ENCODE measurements around the gene SLC4A8.

Gene SLC4A8

DNA sequence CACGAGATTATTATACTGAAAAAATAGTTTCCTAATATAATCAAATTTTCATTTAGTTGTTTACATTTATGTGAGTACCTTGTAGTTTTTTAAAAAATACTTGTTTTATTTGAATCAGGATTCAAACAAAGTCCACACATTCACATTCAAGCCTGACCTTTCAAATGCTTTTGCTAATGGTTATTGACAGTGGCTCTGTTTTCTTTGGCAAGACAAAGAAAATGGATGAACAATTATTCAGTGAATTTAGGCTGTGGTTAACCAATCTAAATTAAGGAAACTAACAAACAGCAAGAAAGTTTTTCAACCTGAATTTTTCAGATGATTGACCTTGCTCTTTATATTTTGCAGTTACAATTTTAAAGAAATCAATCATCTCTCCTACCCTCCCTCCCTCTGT lies 9.7 kb downstream of the SLC4A8 start:
- DNase-seq (ENCODE audit: extremely low read depth, low read depth) = no peak
- H3K4me3 ChIP-seq (replicated peaks; ENCODE audit: low read depth, low read length) = no peak overlapping the region
- TF ChIP-seq, protein P1, sequence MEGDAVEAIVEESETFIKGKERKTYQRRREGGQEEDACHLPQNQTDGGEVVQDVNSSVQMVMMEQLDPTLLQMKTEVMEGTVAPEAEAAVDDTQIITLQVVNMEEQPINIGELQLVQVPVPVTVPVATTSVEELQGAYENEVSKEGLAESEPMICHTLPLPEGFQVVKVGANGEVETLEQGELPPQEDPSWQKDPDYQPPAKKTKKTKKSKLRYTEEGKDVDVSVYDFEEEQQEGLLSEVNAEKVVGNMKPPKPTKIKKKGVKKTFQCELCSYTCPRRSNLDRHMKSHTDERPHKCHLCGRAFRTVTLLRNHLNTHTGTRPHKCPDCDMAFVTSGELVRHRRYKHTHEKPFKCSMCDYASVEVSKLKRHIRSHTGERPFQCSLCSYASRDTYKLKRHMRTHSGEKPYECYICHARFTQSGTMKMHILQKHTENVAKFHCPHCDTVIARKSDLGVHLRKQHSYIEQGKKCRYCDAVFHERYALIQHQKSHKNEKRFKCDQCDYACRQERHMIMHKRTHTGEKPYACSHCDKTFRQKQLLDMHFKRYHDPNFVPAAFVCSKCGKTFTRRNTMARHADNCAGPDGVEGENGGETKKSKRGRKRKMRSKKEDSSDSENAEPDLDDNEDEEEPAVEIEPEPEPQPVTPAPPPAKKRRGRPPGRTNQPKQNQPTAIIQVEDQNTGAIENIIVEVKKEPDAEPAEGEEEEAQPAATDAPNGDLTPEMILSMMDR (IDR thresholded peaks at IDR 0.05; ENCODE audit: low read depth, low read length, missing control alignments) = no peak

DNA sequence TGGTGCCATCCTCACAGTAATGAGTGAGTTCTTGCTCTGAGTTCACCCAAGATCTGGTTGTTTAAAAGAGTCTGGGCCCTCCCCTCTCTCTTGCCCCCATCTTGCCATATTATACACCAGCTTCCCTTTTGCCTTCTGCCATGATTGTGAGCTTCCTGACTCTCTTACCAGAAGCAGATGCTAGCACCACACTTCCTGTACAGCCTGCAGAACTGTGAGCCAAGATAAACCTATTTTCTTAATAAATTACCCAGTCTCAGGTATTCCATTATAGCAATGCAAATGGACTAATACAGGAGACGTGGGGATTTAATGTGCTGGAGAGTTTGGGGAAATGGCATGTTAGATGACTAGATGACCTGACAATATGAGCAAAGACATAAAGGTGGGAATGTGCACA lies 12.8 kb downstream of the SLC4A8 start:
- TF ChIP-seq, protein P1 (IDR thresholded peaks at IDR 0.05; ENCODE audit: low read depth, low read length, missing control alignments) = no peak
- no peak overlapping the region for H3K4me3 ChIP-seq (replicated peaks; ENCODE audit: low read depth, low read length)
- no peak for DNase-seq (ENCODE audit: extremely low read depth, low read depth)

DNA sequence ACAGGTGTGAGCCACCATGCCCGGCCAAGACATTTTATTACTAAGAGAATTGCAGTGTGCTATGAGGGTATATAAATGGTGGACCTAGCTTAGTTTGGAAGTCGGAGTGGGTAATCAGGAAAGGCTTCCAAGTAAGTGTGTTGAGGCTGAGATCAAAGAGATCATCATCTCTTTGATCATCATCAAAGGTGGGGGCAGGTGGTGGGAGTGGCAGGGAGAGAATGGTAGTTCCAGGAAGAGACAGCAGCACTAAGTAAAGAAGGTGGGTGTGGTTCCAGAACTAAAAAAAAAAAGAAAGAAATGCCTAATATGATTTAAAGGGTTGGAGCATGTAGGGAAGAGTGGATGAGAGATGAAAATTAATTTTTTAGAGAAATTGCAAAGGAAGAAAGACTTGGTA lies 14.7 kb downstream of the SLC4A8 start:
- TF ChIP-seq, protein P1 (IDR thresholded peaks at IDR 0.05; ENCODE audit: low read depth, low read length, missing control alignments) = no peak
- H3K4me3 ChIP-seq (replicated peaks; ENCODE audit: low read depth, low read length) = no peak overlapping the region
- DNase-seq (ENCODE audit: extremely low read depth, low read depth) = no peak

DNA sequence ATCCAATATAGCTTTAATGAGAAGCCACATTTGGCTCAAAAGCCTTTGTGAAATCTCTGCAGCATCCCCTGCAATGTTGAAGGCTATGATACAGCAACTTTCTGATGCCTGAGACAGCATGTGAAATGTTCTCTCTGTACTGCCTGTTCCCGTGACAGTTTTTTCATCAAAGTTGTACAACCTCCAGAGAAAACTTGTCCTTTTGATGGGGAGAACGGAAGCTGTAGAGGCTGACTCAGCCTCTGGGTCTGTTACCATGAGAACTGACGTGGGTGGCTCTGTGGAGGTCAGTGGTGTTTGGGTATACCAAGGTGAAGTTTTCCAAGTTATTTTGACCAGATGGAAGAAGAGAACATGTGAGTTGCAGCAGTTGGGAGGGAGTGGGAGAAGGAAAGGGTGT lies 17.0 kb downstream of the SLC4A8 start:
- TF ChIP-seq, protein P1 (IDR thresholded peaks at IDR 0.05; ENCODE audit: low read depth, low read length, missing control alignments) = no peak
- peak; percentile 22 for DNase-seq (ENCODE audit: extremely low read depth, low read depth)

DNA sequence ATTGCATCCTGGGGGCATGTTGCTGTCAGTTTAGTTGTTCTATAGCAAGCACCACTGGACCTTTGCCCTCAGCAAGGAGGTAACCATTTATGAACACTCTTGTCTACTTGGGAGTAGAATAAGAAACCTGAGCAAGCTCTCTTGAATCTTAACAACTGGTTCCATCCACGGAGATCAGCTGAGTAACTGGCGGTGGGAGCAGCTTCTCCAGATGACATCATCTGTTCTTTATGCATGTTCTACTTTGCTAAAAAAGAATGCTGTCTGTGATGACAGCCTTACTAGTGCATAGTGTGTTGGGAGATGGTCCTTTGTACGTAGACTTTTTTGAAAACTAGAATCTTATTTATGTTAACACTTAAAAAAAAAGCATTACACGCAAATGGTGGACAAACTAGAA lies 17.7 kb downstream of the SLC4A8 start:
- no peak overlapping the region for H3K4me3 ChIP-seq (replicated peaks; ENCODE audit: low read depth, low read length)
- TF ChIP-seq, protein P1 (IDR thresholded peaks at IDR 0.05; ENCODE audit: low read depth, low read length, missing control alignments) = no peak
- no peak for DNase-seq (ENCODE audit: extremely low read depth, low read depth)

More for the DNA sequence above, 17.0 kb downstream of the SLC4A8 start:
- no peak overlapping the region for H3K4me3 ChIP-seq (replicated peaks; ENCODE audit: low read depth, low read length)

DNA sequence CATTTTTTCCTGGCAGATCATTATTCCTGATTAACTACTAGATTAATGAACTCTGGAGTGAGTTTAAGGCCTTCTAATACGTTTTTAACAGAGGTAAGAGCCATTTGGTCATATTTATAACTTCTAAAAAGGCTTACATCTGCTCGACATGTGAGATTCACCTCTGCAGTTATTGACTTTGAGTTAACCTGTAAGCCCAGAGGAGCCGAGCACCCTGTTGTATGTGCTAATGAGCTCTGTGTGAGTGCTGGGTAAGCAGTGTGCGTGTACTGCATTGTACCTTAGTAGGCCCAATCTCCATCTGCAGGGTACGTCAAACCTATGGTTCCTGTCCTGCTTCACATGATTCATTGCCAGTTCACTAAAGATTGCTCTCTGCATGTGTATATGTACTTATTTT lies 18.9 kb downstream of the SLC4A8 start:
- TF ChIP-seq, protein P1 (IDR thresholded peaks at IDR 0.05; ENCODE audit: low read depth, low read length, missing control alignments) = no peak
- H3K4me3 ChIP-seq (replicated peaks; ENCODE audit: low read depth, low read length) = no peak overlapping the region
- DNase-seq (ENCODE audit: extremely low read depth, low read depth) = no peak

DNA sequence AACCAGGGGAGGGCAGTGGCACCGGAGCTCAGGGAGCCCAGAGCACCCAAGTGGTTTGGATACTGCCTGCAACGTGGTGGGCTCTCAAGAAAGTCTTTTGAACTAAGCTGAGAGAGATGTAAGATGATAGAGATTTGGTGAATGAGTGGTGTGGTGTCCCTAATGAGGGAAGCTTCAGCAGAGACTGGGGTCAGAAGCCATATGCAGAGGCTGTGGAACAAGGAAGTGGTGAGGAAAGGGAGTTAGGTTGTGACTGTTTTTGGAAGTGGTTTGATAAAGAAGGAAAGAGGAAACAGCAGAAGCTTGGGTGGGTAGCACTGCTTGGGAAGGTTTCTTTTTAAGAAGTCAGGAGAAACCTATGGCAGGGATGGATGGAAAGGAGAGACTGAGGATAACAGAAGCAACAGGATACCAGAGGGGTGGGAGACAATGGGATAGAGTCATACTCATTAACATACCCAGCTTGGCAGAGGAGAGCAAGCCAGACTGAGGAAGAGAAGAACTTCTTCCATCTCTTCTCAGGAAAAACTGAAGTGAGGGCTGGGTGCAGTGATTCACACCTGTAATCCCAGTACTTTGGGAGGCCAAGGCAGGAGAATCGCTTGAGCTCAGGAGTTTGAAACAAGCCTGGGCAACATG lies 24.1 kb downstream of the SLC4A8 start:
- TF ChIP-seq, protein P1 (IDR thresholded peaks at IDR 0.05; ENCODE audit: low read depth, low read length, missing control alignments) = no peak

More for the DNA sequence above, 24.1 kb downstream of the SLC4A8 start:
- DNase-seq (ENCODE audit: extremely low read depth, low read depth) = no peak
- H3K4me3 ChIP-seq (replicated peaks; ENCODE audit: low read depth, low read length) = no peak overlapping the region

Measured in HFF-Myc (cell line).